Activated CD4-positive, alpha-beta memory T cell treated with anti-CD3 and anti-CD28 coated beads for 36 hours (primary cell): ENCODE data around the gene MOGAT3. TPM values are rescaled to one million over a fixed set of nuclear protein-coding genes. Genes with fewer than 3 reads are reported as not detected.
"Not testable (repeated sequence)": the region's sequence is repeated elsewhere in the genome, so short reads cannot be mapped to it uniquely, and the experiment has no call there.

ENCODE experiments used
- CTCF ChIA-PET: fragments of 350-600 bp; sonication (Branson Sonifier 250); formaldehyde crosslinking; loops from one replicate; lab custom pipeline; 2021; ENCODE audit warnings: antibody characterized with exemption, inconsistent platforms; lab: Charles Lee
- POLR2A ChIA-PET: fragments of 350-600 bp; sonication (Branson Sonifier 250); formaldehyde crosslinking; loops from one replicate; lab custom pipeline; 2021; ENCODE audit warnings: antibody characterized with exemption; lab: Charles Lee
- DNase-seq: peaks from one replicate; pipeline ENCODE4 v3.0.0-alpha.2; 2020
- H3K27ac Mint-ChIP-seq: one replicate; pipeline ENCODE4 v1.8.0; 2021; ENCODE audit warnings: mixed read lengths
- H3K27me3 Mint-ChIP-seq: one replicate; pipeline ENCODE4 v1.8.0; 2021; ENCODE audit warnings: mixed read lengths
- H3K36me3 Mint-ChIP-seq: one replicate; pipeline ENCODE4 v1.8.0; 2021; ENCODE audit warnings: mixed read lengths
- H3K4me1 Mint-ChIP-seq: one replicate; pipeline ENCODE4 v1.8.0; 2021; ENCODE audit warnings: low read depth, mixed read lengths
- H3K4me3 Mint-ChIP-seq: one replicate; pipeline ENCODE4 v1.8.0; 2021; ENCODE audit warnings: mild to moderate bottlenecking, mixed read lengths
- H3K9me3 Mint-ChIP-seq: one replicate; pipeline ENCODE4 v1.8.0; 2021; ENCODE audit warnings: mixed read lengths
- intact Hi-C: fragments of 100-400 bp; cut with micrococcal nuclease; formaldehyde crosslinking; loops from one replicate; pipeline ENCODE4 v1.15.1; 2023
- total RNA-seq, 2 experiments: library from RNA; stranded (reverse); gene quantifications; one replicate each; pipeline ENCODE4 v1.2.3, GENCODE V29; 2021

MOGAT3 gene
- total RNA-seq, 2 experiments from 2014 or later, result not detected

DNA sequence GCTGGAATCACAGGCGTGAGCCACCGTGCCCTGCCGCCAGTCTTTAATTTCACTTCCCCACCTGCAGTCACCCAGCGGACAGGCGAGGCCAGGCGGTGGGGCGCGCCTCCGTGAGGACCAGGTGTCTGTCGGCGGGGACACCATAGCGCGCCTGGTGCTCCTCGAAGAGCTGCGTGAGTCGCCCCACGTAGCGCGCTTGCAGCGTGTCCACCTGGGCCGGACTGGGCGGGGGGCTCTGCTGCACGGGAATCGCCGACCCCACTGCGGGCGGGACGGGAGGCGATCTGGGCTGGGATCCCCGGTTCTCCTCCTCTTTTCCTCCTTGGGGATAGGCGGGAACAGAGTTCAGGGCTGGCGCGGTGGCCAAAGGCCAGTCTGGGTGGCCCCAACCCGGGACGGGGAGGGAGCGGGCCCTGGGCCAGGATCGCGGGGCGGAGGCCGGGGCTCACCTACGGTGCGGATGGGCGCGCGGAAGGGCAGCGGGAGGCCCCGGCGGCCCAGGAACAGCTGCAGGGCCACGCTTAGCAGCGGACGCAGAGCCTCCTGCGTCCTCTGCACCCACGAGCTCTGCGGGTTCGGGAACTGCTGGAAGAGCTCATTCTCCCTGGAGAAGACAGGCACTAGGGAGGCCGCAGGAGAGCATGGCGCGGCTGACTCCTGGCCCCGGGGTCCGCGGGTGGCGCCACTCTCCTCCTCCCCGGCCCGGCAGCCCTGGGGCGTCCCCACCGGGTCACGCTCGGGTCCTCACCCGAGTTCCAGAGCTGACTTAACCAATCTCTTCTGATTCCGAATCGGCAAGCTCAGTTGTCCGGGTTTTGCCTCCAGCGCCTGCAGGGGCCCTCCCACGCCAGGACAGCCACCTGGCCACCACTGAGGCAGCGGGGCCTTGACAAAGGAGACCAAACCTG lies 1.1 kb upstream of the MOGAT3 start:
- peaks cover 10% of the 10 kb centered on the region for H3K4me1 Mint-ChIP-seq

DNA sequence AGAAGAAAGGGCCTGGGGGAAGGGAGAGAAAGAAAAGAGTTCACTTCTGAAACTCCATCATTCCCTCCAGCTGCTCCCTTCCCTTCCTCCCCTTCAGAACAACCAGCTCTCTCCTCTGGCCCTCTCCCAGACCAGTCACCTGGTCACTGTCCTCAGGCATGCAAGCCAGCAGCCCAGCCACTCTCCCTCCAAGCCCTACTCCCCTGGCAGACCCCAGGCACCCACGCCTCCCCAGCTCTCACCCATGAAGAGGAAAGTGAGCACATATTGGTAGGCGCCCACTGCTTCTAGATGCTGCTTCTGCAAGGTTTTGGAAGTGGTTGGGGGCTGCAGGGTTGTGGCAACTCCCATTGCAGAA lies 353 bp downstream of the MOGAT3 start:
- Mint-ChIP-seq H3K4me3 (no peak overlapping the region), H3K27ac (no peak overlapping the region), H3K36me3 (no peaks in the 10 kb centered on the region), H3K4me1 (peaks cover 10% of the 10 kb centered on the region), H3K27me3 (peaks cover 18% of the 10 kb centered on the region), H3K9me3 (no peaks in the 10 kb centered on the region)
- no peak for DNase-seq
- ChIA-PET CTCF (interaction anchor here (1.0 to 3.6 kb wide), 4 partner anchors 8 to 82 kb away, joined by 3 to 12 read pairs (median 8); no protein-coding TSS in a partner anchor), POLR2A (interaction anchor here (0.7 to 0.9 kb wide), 2 partner anchors 14 to 24 kb away, joined by 3 to 5 read pairs; no protein-coding TSS in a partner anchor)
- intact Hi-C loops, result no loop called here

More for the DNA sequence above, 1.1 kb upstream of the MOGAT3 start:
- Mint-ChIP-seq H3K27me3 (peaks cover 18% of the 10 kb centered on the region), H3K36me3 (peaks cover 6% of the 10 kb centered on the region), H3K4me3 (no peak overlapping the region), H3K27ac (no peak overlapping the region), H3K9me3 (no peaks in the 10 kb centered on the region)
- intact Hi-C loops, result no loop called here
- no peak for DNase-seq
- POLR2A ChIA-PET, result no interaction called here
- CTCF ChIA-PET, result interaction anchor here (1.0 to 3.9 kb wide), 4 partner anchors 10 to 88 kb away, joined by 3 to 33 read pairs (median 4); partner anchors contain the start of genes PLOD3 and ZNHIT1

DNA sequence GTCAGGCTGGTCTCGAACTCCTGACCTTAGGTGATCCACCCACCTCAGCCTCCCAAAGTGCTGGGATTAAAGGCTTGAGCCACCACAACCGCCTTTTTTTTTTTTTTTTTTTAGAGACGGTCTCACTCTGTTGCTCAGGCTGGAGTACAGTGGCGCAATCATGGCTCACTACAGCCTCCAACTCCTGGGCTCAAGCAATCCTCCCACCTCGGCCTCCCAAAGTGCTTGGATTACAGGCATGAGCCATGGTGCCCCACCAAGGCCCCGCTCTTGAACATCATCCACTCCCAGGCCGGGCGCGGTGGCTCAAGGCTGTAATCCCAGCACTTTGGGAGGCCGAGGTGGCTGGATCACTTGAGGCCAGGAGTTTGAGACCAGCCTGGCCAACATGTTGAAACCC lies 1.3 kb downstream of the MOGAT3 start:
- Mint-ChIP-seq H3K4me1 (peaks cover 10% of the 10 kb centered on the region), H3K27me3 (peaks cover 22% of the 10 kb centered on the region)
- H3K4me3 Mint-ChIP-seq, H3K27ac Mint-ChIP-seq, H3K9me3 Mint-ChIP-seq, DNase-seq, intact Hi-C loops, H3K36me3 Mint-ChIP-seq: not testable (repeated sequence)
- CTCF ChIA-PET, result interaction anchor here (3.6 kb wide), 1 partner anchor 55 kb away, joined by 12 read pairs; no protein-coding TSS in a partner anchor
- POLR2A ChIA-PET, result interaction anchor here (0.9 kb wide), 1 partner anchor 13 kb away, joined by 3 read pairs; no protein-coding TSS in a partner anchor

DNA sequence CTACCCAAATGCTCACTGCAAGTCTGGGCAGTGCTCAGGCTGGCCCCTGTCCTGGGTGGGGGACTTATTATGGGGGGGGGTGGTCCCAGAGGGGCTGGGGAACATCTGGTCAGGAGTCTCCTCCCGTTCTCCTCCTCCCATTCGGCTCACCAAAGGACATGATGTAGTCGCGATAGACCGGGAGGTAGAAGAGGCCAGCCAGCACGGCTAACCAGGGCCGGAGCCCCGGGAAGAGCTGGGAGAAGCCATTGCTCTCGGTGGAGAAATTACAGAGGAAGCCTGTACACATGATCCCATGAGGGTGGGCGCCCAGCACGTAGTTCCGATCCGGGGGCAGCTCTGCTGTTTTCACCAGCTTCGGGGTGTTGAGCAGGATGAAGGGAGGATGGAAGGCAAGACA lies 2.4 kb downstream of the MOGAT3 start:
- ChIA-PET CTCF (interaction anchor here (3.6 kb wide), 1 partner anchor 54 kb away, joined by 12 read pairs; no protein-coding TSS in a partner anchor), POLR2A (no interaction called here)
- Mint-ChIP-seq H3K9me3 (no peaks in the 10 kb centered on the region), H3K36me3 (no peaks in the 10 kb centered on the region), H3K27ac (no peak overlapping the region), H3K4me3 (no peak overlapping the region), H3K4me1 (peaks cover 6% of the 10 kb centered on the region), H3K27me3 (peaks cover 20% of the 10 kb centered on the region)
- no peak for DNase-seq
- intact Hi-C loops, result no loop called here

DNA sequence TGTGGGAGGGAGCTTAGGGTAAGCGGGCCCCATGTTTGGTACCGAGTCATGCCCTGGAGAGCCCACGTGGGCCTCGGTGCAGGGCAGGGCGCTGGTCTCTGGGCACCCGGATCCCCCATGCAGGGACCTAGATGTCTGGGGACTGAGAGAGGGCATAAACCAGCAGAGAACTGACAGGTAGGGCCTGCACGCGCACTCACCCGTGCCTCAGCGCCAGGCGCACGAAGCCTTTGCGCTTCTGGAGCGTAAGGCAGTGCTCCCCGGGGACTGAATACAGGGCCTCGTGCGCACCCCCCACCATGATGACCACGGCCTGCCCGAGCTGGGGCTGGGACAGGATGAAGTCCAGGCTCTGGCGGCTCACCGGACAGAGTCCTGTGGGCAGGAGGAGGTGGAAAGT lies 2.8 kb downstream of the MOGAT3 start:
- CTCF ChIA-PET, result interaction anchor here (3.6 kb wide), 1 partner anchor 54 kb away, joined by 12 read pairs; no protein-coding TSS in a partner anchor
- POLR2A ChIA-PET, result no interaction called here

DNA sequence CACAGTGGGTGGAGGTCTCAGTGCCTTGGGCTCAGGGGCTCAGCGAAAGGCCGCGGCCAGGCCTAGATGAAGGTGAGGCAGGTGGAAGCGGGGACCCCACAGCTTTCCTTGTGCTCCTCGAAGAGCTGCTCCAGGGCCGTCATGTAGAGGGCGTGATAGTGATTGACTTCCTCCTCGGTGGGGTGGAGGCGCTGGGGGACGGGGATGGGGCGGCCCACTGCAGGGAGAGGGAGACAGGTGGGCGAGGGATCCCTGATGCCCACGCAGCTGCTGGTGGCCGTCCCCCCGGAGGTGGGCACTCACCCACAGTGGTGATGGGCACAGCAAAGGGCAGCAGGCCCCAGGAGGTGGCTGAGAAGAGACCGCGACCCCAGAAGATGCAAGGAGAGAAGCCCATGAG lies 5.0 kb downstream of the MOGAT3 start:
- no peaks in the 10 kb centered on the region for H3K36me3 Mint-ChIP-seq
- H3K27me3 Mint-ChIP-seq, result peaks cover 10% of the 10 kb centered on the region
- DNase-seq, result no peak
- intact Hi-C loops, result no loop called here
- no peak overlapping the region for H3K4me3 Mint-ChIP-seq
- no peaks in the 10 kb centered on the region for H3K9me3 Mint-ChIP-seq
- POLR2A ChIA-PET, result interaction anchor here (0.6 kb wide), 1 partner anchor 122 kb away, joined by 3 read pairs; no protein-coding TSS in a partner anchor
- H3K27ac Mint-ChIP-seq, result no peak overlapping the region
- CTCF ChIA-PET, result interaction anchor here (1.1 to 9.8 kb wide), 2 partner anchors 52 to 87 kb away, joined by 4 to 297 read pairs; no protein-coding TSS in a partner anchor
- peaks cover under 1% of the 10 kb centered on the region for H3K4me1 Mint-ChIP-seq

More for the DNA sequence above, 2.8 kb downstream of the MOGAT3 start:
- intact Hi-C loops, result no loop called here
- Mint-ChIP-seq H3K4me1 (peaks cover 6% of the 10 kb centered on the region), H3K4me3 (no peak overlapping the region), H3K27ac (no peak overlapping the region), H3K36me3 (no peaks in the 10 kb centered on the region), H3K27me3 (peaks cover 20% of the 10 kb centered on the region), H3K9me3 (no peaks in the 10 kb centered on the region)
- DNase-seq, result no peak

DNA sequence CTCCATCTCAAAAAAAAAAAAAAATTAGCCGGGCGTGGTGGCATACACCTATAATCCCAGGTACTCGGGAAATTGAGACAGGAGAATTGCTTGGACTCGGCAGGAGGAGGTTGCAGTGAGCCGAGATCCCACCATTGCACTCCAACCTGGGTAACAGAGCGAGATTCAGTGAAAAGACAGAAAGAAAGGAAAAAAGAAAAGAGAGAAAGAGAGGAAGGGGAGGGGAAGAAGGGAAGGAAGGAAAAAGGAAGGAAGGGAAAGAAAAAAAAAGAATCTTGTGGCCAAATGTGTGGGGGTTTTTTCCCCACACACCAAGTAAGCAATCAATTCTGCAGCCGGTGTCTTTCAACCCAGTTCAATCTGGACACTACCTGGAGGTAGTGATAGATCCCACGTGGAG lies 11.7 kb downstream of the MOGAT3 start:
- no peak overlapping the region for H3K4me3 Mint-ChIP-seq
- no peaks in the 10 kb centered on the region for H3K36me3 Mint-ChIP-seq
- intact Hi-C loops, result no loop called here
- peaks cover 6% of the 10 kb centered on the region for H3K27me3 Mint-ChIP-seq
- no peak overlapping the region for H3K27ac Mint-ChIP-seq
- DNase-seq, result no peak
- no peaks in the 10 kb centered on the region for H3K9me3 Mint-ChIP-seq
- ChIA-PET POLR2A (no interaction called here), CTCF (interaction anchor here (9.8 kb wide), 1 partner anchor 45 kb away, joined by 297 read pairs; no protein-coding TSS in a partner anchor)
- no peaks in the 10 kb centered on the region for H3K4me1 Mint-ChIP-seq

DNA sequence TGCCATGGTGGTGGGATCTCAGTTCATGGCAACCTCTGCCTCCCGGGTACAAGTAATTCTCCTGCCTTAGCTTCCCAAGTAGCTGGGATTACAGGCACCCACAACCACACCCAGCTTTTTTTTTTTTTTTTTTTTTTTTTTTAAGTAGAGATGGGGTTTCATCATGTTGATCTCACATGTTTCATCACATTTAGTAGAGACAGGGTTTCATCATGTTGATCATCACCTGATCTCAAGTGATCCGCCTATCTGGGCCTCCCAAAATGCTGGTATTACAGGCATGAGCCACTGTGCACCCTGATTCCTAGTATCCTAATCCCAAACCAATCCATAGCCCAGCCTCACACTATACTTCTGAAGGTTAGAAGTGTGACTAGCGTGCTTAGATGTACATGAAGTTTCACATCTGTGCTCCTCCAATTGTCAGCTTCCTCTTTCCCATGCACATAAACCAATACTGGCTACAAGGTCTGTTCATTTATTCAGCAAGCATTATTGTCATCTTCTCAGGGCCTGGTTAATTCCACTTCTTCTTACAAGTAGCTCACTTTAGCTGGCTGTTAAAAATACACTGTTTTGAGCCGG lies 13.9 kb downstream of the MOGAT3 start:
- H3K9me3 Mint-ChIP-seq, result no peaks in the 10 kb centered on the region
- CTCF ChIA-PET, result interaction anchor here (1.2 to 1.5 kb wide), 2 partner anchors 43 to 104 kb away, joined by 4 read pairs; no protein-coding TSS in a partner anchor
- peaks cover 2% of the 10 kb centered on the region for H3K4me1 Mint-ChIP-seq

DNA sequence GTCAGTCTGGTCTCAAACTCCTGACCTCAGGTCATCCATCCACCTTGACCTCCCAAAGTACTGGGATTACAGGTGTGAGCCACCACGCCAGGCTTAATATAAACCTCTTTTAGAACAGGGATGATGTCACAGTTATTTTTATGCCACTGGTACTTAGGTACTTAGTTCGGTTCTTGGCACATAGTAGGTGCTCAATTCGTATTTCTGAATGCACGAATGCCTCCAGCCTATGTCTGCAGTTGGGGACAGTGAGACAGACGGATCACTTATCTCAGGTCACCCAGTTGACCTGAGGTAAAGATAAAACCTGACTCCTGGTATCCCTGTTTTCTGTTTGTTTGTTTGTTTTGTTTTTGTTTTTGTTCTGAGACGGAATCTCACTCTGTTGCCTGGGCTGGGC lies 14.6 kb downstream of the MOGAT3 start:
- CTCF ChIA-PET, result interaction anchor here (1.5 kb wide), 1 partner anchor 105 kb away, joined by 4 read pairs; no protein-coding TSS in a partner anchor
- Mint-ChIP-seq H3K36me3 (no peaks in the 10 kb centered on the region), H3K4me3 (no peak overlapping the region), H3K9me3 (no peaks in the 10 kb centered on the region), H3K27ac (no peak overlapping the region), H3K27me3 (peaks cover 16% of the 10 kb centered on the region), H3K4me1 (peaks cover 2% of the 10 kb centered on the region)
- DNase-seq, result no peak
- intact Hi-C loops, result no loop called here
- POLR2A ChIA-PET, result interaction anchor here (0.6 kb wide), 1 partner anchor 43 kb away, joined by 3 read pairs; no protein-coding TSS in a partner anchor

More for the DNA sequence above, 13.9 kb downstream of the MOGAT3 start:
- H3K27me3 Mint-ChIP-seq, result peaks cover 15% of the 10 kb centered on the region
- no peak overlapping the region for H3K4me3 Mint-ChIP-seq
- DNase-seq, result no peak
- intact Hi-C loops, result no loop called here
- POLR2A ChIA-PET, result interaction anchor here (0.8 kb wide), 1 partner anchor 13 kb away, joined by 3 read pairs; no protein-coding TSS in a partner anchor
- H3K27ac Mint-ChIP-seq, result no peak overlapping the region
- no peaks in the 10 kb centered on the region for H3K36me3 Mint-ChIP-seq

DNA sequence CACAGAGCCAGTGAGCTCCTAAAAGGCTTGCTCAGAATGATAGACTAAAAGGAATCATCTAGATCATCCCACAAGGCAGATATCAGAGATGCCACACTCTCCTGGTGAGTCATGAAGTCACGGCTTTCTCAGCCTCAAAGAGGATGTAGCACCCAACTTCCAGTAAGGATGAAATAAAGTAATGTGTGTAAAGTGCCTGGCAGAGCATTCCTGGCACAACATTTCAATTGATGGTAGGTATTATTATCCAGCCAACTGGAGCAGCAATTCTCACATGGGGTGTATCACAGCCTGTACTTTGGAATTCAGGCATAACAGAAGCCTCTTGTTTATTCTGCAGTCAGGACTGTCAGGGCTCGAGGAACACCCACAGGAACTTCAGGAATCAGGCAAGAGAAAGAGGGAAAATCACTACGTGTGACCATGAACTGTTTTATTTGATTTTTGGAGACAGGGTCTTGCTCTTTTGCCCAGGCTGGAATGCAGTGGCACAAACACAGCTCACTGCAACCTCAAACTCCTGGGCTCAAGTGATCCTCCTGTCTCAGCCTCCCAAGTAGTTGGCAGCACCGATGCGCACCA lies 15.5 kb downstream of the MOGAT3 start:
- peaks cover 22% of the 10 kb centered on the region for H3K27me3 Mint-ChIP-seq
- no peaks in the 10 kb centered on the region for H3K9me3 Mint-ChIP-seq
- H3K4me3 Mint-ChIP-seq, result no peak overlapping the region
- ChIA-PET CTCF (interaction anchor here (1.5 to 1.6 kb wide), 2 partner anchors 42 to 106 kb away, joined by 4 to 8 read pairs; no protein-coding TSS in a partner anchor), POLR2A (interaction anchor here (0.6 kb wide), 1 partner anchor 42 kb away, joined by 3 read pairs; no protein-coding TSS in a partner anchor)
- peaks cover 5% of the 10 kb centered on the region for H3K4me1 Mint-ChIP-seq
- DNase-seq, result no peak
- intact Hi-C loops, result no loop called here
- no peak overlapping the region for H3K27ac Mint-ChIP-seq
- H3K36me3 Mint-ChIP-seq, result no peaks in the 10 kb centered on the region

DNA sequence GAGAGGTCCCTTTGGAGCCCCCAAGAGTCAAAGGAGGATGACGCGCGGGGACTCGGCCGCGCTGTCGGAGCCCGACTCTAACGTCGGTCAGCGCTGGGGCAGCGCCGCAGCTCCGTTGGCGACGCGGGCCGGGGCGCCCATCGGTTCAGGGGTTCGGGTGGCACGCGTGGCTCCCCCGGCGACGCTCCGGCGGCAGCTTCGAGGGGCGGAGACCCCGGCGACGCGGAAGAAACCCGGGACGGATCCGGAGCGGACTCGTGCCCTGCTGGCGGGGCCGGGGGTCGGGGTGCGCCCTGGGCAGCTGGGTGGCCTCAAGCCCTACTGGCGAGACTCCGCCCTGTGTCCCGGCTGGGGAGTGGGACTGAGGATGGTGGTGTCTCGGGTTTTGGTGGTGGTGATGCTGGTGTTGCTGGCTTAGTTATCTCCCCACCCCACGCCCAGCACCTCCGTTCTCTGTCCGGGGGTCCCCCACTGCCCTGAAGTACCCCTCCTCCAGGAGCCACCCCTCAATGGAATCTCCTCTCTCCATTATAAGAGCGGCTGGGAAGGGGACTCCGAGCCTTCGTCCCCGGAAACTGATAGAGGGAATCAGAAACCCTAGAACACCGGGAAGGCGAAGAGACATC lies 20.6 kb downstream of the MOGAT3 start, which contains the start of gene NAT16:
TSS of gene NAT16 (minus strand) at position 164 of the 626 bp plus-strand sequence. CDS start 5,486 bp downstream, outside the sequence.
- Mint-ChIP-seq H3K9me3 (no peaks in the 10 kb centered on the region), H3K4me3 (no peak within 1 kb of the TSS), H3K36me3 (no peaks in the 10 kb centered on the region), H3K27ac (no peak within 1 kb of the TSS), H3K27me3 (peaks cover 48% of the 10 kb centered on the region), H3K4me1 (peaks cover 9% of the 10 kb centered on the region)
- CTCF ChIA-PET, result no interaction called here
- intact Hi-C loops, result no loop called here
- POLR2A ChIA-PET, result no interaction called here
- no peak for DNase-seq
